GM19324 (cell line): Measurements from ENCODE around the gene HOXC5.

Experiments used
- ATAC-seq: cut with Tn5 transposase; IDR thresholded peaks from one replicate; pipeline ENCODE4 v1.9.1; 2021; ENCODE audit warnings: mild to moderate bottlenecking, moderate library complexity; ENCODE audit not compliant: unreplicated experiment, low FRiP score

The HOXC5 gene

DNA sequence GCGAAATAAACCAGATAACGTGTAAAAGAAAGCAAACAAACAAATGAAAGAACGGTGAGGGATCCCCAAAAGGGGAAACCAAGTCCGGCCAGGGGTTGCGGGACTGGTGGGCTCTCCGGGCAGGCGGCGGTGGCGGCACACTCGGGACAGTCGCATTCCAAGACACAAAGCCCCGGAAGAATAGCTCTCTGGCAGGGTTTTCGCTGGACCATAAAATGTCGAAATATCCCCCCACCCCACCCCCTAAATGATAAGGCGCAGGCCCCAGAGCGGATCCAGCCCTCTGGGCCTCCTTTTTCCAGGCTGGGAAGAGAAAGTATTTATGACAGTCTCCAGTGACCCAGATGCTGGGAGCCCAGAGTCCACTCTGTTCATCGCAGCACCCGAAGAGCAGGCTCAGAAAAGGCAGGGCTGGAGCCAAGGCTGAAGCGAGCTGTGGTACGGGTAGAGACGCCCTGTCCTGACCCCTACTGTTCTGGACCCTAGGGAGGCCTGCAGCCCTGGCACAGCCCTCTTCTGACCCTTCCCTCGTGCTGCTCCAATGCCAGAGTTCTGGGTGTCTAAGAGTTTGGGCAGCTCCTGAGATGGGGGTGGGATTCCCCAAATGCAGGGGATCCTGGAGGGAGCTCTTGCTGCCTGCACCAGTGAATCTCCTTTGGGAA, 26.2 kb upstream of the HOXC5 start:
- no peak for ATAC-seq

DNA sequence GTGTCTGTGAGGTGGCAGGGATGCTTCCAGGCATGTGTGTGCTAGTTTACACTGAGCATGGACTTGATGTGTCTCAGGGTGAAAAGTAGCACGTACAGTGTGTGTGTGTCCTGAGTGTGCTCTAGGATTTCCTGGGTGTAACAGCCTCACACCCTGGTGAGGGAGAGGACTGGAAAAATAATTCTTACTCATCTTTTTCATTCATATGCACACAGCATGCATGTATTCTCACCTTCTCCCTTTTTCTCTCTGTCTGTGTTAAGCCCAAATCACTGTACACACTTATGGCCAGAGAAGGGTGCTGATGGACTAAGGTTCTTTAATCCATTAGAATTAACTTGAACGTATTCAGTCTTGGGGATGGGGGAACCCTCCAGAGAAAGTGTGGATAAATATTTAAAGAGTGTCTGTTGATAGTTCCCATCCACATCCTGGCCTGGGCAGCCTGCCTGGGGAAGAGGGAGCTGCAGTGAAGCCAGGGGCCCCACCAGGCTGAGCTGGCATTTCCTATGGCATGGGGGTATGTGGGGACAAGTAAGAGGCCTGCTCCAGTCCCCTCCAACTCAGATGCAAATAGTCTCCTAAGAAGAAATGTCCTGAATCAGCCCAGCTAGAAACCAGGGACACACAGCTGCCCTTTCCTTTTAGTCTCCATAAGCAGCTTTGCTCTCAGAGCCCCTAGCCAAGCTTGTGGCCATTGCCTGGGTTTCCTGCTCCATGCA, 25.2 kb upstream of the HOXC5 start:
- no peak for ATAC-seq

DNA sequence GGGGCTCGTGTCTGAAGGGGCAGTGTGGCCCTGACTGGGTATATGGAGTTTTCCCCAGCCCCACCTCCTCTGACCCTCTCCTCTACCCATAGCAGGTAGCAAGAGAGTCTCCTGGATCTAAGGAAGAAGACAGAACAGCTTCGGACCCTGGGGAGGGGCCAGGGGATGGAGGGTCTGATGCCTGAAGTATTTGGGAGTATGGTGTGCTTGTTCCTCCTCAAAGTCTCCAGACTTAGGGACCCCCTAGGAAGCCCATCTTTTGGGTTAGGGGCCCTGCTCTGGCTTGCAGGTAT, 24.6 kb upstream of the HOXC5 start:
- no peak for ATAC-seq

DNA sequence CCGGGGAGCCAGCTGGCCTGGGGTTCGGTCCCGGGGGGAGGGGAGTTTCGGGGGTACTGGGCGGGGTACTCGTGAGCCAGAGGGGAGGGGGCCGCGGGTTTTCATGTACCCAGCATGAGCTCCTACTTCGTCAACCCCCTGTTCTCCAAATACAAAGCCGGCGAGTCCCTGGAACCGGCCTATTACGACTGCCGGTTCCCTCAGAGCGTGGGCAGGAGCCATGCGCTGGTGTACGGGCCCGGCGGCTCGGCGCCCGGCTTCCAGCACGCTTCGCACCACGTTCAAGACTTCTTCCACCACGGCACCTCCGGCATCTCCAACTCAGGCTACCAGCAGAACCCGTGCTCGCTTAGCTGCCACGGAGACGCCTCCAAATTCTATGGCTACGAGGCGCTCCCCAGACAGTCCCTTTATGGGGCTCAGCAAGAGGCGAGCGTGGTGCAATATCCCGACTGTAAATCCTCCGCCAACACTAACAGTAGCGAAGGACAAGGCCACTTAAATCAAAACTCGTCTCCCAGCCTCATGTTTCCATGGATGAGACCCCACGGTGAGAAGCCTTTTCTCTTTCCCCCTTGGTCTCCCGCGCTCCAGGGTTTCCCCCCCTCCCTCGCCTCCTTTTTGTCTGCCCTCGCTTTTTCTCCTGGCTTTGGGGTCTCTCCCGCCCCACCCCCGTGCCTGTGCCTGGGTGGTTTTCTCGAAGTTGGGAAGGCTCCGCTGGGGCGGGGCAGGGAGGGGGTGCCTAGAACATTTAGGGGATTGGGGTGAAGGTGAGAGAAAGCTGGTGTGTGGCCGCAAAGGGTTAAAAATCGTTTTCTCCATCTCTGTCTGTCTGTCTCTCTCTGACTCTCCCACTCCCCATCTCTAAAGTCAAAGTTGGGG, 23.4 kb upstream of the HOXC5 start:
- no peak for ATAC-seq

DNA sequence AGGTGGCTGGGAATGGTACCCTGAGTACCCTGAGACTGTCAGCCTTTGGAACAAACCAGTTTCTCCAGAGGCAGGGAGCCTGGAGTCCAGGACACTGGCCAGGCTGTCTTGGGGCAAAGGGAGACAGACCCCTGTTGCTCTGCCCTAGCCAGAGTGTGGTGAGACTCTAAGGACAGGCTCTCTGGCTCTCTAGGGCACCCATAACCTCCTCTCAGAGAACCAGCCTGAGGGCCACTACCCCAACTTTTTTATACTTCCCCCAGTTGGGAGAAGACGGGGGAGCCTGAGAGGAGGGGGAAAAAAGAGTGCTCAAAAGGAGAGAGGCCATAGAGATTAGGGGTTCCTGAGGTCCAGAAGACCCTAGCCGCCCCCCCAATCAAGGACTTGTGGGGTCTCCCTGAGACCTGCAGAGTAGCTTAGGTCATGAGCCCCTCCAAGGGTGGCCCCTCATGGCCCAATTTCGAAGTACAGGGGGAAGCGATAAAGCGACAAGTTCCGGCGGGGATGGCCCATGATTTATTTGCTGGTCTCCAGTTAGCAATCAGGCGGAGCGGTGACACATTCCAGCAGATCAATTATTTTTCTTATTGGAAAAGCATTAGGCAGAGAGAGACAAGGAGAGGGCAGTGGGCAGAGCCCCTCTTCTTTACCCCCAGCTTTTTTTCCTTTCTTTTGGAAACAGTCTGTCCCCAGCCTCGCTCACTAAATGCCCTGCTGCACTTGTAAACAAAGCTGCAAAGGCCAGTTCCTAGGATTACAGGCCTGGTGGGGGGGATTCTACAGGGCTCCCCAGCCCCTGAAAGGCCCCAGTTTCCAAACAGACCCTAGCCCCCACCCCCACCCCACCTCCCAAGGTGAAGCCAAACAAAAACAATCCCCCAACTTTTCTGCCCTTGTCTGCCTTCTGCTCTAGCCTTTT, 22.5 kb upstream of the HOXC5 start:
- no peak for ATAC-seq

DNA sequence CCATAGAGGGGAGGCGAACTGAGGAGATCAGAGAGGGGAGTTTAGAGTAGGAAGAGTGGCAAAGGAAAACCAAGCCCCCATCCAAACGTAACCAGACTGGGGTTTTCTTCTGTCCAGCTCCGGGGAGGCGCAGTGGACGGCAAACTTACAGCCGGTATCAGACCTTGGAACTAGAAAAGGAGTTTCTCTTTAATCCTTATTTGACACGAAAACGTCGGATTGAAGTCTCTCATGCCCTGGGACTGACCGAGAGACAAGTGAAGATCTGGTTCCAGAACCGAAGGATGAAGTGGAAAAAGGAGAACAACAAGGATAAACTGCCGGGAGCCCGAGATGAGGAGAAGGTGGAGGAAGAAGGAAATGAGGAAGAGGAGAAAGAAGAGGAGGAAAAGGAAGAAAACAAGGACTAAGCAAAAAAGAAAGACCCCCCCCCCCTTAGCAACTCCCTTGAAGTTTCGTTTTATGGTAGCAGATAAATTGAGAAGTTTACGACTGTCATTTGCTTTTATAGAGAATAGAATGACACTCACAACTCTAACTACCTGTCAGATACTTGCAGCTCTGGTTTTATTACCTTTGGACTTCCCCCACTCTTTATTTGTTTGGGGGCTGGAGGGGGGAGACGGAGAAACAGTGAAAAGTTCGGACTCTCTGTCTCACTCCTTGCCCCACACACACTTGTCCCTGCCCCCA, 21.7 kb upstream of the HOXC5 start:
- ATAC-seq, result no peak

DNA sequence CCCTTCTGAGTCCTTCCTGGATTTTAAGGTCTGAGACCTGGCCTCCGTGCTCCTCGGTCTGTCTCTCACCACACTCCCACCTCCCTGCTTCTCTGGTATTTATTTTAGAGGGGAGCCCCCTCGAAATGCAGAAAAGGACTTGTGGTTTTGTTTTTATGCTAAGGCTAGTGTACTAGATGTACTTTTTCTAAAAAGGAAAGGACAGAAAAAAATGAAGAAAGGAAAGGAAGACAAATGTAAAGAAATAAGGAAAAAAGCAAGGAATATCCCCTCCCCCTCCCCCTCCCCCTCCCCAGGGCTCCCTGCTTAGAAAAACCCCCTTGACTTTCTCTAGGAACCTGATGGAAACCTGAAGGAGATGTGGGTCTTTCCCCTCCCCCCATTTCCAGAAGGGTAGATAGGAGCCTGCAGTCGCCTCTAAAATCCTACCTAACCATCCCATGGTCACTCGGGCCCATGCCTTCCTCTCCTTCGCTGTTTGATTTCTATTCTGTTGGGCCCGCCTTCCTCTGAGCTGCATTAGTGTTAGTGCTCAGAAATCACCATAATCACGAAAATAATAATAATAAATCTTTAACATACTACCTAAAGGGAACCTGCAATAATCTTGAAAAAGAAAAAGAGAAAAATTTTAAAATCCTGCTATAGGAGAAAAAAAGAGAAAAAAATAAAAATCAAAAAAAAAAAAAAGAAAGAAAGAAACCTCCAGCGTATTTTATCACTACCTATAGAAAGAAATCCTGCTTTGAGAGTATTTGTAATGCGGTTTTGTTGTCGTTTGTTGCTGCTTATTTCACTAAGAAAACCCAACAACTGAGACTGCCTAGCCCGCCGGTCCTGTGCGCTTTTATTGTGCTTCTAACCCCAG, 21.0 kb upstream of the HOXC5 start:
- ATAC-seq, result no peak

DNA sequence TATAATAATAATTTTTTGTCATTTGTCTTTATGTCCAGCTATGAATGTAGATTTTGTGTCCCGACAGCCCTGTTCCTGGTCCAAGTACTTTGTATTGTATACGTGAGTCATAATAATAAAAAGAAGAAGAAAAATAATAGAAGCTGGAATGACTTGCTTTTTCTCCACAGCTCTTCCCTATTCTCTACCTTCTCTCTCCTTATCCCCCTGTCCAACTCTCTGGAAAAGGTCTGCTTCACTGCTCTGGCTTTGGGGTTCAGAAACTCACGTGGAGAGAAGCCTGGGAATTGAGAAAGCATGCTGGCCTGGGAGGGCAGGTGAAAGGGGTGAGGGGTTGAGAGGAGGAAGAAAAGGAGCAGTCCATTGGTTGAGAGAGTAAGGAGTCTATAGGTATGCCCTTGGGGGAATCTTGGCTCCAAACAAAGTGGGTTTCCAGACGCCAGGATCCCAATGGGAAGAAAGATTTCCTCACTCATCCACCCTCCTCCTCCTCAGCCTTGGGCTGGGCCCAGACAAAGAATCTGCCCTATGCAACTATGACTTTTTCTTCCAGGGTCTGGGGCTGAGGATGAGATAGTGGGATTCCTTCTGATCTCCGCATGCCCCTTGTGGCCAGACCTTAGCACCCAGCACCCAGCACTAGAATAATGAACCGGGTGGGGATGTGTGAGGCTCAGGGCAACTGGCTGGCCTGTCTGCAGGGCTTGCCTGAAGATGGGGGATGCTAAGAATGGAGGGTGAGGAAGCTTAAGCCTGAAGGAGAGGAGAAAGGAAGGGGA, 20.0 kb upstream of the HOXC5 start:
- no peak for ATAC-seq

DNA sequence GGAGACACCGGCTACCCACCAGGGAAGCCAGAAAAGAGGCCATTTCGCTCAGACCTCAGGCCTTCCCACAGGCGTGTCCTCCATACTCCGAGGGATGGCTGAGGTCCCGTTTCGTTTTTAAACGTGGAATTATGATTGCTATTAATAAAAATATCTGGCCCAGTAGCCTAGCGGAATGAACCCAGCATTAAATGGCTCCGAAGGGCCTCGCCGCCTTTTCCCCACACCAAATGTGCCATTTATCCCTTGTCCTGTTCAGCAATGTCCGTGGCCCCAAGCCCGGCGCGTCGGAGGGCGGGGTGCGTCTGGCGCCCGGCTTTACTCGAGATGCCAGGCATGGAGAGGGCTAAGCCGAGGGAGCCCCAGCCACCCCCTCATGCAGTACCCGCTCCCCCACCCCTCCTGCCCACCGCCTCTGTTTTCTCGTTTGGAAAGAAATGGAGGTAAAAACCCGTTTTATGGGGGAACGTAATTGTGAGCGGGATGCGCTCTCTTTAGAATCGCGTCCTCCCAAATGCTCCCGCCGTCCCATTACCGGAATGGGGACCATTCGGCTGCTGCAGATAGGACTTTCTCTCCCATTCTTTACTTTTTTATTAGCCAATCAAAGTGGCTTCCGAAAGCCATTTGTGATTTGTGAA, 18.4 kb upstream of the HOXC5 start:
- ATAC-seq, result no peak

DNA sequence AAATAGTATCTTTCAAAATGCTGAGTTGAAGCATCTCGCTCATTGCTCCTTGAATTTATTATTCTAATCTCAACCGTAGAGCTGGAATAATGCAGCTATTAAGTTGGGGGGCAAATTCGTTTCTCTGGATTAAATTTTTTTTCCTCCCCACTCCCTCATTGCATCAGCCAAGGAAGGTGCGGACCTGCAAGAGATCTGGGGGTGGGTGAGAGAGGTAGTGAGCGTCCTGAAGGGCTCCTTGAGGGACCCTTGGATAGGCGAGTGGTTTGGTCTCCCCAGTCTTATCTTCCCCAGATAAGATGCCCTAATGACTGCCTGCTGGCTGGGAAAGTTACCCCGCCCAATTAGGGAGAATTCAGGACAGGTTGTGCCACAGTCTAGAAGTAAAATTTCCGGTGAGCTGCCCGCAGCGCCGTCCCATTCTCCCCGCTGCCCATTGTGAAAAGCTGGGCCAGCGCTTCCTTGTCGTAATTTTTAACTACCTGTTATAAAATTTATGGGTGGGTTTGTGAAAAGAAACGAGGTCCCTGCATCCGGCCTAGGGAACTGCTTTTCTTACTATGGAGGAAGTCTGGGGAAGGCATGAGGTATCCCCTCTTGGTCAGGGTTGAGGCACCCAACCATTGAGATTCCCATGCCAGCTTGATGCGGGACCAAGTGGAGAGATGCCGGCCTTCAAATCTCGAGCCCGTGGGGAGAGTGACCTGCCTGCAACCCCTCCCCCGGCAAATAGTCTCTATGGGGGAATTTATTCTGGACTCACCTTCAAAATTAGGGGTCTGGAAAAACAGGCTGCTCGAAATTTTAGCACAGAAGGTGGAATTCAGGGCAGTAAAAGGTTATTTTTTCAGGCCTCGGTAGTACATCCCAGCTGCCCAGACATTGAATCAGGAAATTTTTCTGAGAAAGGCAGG, 17.6 kb upstream of the HOXC5 start:
- no peak for ATAC-seq

DNA sequence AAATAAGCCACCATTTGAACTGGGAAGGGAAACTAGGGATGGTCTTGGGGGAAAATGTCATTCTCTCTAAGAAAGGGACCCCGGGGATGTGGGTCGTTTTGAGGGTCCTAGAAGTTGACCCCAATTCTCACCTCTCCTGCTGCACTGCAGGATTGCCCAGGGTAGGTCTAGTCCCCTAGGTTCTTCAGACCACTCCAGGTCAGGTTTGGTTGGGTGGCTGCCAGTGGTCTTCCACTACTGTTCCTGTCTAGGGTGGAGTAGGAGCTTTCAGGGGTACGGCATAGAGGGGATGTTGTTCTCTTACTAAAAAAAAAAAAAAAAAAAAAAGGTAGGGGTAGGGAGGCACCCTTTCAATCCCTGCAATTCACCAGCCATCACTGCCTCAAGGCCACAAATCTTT, 16.8 kb upstream of the HOXC5 start:
- ATAC-seq, result no peak

DNA sequence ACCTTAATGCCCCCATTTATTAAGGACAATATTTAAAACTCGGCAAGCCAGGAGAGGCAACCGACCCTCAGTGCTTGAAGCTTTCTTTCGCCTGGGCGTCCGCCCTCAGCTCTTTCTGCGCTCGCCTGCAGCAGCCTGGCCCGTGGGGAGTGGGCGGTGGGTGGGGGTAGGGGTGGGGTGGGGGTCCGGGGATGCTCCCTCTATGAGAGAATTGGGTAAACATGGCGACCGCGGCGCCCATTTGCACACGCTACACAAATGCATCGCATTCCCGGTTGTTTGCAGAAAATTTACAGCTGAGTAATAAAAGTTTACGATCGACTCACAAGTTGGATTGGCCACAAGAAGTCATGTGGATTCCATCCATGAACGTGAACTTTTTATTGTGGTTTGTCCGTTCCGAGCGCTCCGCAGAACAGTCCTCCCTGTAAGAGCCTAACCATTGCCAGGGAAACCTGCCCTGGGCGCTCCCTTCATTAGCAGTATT, 16.3 kb upstream of the HOXC5 start:
- no peak for ATAC-seq

DNA sequence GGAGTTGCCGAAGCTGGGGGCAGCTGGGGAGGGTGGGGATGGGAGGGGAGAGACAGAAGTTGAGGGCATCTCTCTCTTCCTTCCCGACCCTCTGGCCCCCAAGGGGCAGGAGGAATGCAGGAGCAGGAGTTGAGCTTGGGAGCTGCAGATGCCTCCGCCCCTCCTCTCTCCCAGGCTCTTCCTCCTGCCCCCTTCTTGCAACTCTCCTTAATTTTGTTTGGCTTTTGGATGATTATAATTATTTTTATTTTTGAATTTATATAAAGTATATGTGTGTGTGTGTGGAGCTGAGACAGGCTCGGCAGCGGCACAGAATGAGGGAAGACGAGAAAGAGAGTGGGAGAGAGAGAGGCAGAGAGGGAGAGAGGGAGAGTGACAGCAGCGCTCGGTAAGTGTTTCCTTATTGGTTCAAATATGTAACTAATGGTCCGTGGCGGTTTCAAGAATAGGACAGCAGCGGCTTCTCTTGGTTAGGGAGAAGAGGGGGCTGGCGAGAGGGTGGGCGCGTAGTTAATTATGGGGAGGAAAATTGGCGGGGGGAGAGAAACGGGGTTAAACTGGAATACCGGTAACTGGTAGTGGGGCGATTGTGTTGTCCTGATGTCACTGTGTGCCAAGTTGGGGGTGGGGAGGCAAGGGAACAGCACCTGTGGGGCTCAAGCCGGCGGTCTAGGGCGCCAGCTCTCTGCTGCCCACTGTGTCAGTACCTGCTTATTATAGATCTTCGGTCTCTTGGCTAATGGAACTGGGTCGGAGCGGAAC, 15.6 kb upstream of the HOXC5 start:
- ATAC-seq, result peak; percentile 12

DNA sequence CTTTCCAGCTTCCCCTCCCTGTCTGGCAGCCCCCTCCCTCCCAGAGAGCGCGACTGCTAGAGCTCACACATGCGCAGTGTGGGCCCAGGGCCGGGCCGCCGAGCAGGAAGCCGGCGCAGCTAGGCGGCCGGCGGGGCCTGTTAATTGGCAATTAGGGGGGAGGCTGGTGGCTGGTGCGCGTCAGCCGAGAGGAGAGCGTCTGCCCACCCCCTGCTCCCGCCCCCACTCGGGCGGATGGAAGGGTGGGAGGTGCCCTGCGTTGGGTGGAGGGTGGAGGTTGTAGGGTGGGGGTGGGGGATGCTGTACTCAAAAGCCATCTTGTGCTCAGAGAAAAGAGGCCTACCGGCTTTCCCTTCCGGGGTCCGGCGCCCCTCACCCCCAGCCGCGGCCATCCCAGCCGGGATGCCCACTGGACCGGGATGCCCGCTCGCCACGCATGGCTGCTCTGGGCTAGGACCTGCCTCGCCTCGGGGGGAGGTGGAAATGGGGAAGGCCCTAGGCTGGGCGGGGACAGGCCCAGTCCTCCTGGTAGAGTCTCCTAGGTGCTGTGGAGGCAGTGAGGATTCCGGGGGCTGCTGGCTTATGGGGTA, 14.9 kb upstream of the HOXC5 start:
- peak; percentile 79 for ATAC-seq

DNA sequence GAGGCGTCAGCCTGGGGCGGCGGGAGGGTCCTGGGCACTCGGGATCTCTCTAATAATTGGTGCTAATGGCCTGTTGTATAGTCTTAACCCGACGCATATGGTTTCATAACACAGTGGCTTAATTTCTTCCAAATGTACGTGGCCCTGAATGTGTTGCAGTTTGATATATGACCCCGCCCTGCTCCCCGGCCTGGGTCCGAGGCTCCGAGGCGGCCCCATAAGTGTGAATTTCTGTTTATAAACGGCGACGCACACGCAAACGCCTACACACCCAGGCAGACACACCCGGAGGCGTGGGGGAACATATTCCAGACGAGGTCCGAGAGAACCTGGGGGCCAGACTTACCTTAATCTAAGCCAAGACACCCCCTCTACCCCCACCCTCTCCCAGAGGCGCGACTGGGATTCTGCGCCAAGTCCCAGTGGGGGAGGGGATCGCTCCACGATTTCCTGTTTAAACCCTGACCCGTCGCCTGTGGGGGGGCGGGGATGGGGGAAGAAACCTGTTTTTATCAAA, 14.3 kb upstream of the HOXC5 start:
- ATAC-seq, result no peak
